Measurements from ENCODE around the gene TBX21. TPM values are rescaled to one million over a fixed set of nuclear protein-coding genes. Genes with fewer than 3 reads are reported as not detected.
A peak's percentile ranks its signal among the peaks of the same experiment; 100 is the strongest.

The TBX21 gene
- polyA plus RNA-seq, 4 donors = 0.07 to 0.45 (median 0.29) TPM

DNA sequence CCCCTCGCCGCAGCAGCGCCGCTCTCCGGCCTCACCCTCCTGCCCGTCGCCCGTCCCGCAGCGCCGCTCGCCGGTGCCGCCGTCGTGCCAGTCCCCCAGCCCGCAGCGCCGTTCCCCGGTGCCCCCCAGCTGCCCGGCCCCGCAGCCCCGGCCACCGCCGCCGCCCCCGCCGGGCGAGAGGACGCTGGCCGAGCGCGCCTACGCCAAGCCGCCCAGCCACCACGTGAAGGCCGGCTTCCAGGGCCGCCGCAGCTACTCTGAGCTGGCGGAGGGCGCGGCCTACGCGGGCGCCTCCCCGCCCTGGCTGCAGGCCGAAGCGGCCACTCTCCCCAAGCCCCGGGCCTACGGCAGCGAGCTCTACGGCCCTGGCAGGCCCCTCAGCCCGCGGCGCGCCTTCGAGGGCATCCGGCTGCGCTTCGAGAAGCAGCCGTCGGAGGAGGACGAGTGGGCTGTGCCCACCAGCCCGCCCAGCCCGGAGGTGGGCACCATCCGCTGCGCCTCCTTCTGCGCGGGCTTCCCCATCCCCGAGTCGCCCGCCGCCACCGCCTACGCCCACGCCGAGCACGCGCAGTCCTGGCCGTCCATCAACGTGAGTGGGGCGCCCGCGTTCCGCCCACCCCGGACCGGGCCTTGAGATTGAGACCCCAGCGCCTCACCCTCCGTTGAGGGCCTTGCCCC is 24.0 kb upstream of the TBX21 start:
- peaks cover 0 to 25% (median 0%) of the 10 kb centered on the region in 3 donors for H3K27me3 ChIP-seq (ENCODE audit: control insufficient read depth in 3 of 3, insufficient read depth in 3 of 3, low read length in 3 of 3)
- H3K27ac ChIP-seq (ENCODE audit: low read depth in 1 of 3, low read length in 2 of 3) = no peak overlapping the region
- DNase-seq = peak in 1 of 2 donors; percentile 52
- FAIRE-seq = no peak
- peaks cover 0 to 3% (median 0%) of the 10 kb centered on the region in 3 donors for H3K4me1 ChIP-seq (ENCODE audit: control insufficient read depth in 3 of 3, insufficient read depth in 2 of 3, low read depth in 1 of 3, low read length in 2 of 3)
- peak overlapping the region in 1 of 3 donors; percentile 27 for H3K4me3 ChIP-seq (ENCODE audit: low read depth in 1 of 3, low read length in 3 of 3)
- no peaks in the 10 kb centered on the region for H3K9me3 ChIP-seq (ENCODE audit: control insufficient read depth in 2 of 2, insufficient read depth in 1 of 2, low read depth in 1 of 2, low read length in 1 of 2)
- 49 to 67% (median 55%) methylated on average over 55 to 89 of the region's 89 CpGs for WGBS, 3 donors
- H3K36me3 ChIP-seq (ENCODE audit: control insufficient read depth in 3 of 3, insufficient read depth in 2 of 3, low read depth in 1 of 3, low read length in 3 of 3) = peaks cover 0 to 36% (median 0%) of the 10 kb centered on the region in 3 donors

DNA sequence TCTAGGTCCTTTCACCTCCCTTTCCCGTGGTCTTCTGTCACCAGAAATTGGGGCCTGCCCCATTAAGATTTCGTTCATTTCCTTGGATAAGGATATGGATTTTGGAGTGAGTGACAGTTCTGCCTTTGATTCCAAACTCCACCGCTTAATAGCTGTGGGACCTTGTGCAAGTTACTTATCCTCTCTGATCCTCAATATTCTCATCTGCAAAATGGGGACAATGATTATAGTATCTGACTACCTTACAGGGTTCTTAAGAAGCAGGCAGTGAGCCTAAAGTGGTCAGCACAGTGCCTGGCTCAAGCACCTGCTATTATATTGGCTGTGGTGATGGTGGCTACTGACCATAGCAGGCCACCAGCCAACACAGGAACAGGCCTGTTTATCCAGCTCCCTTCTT is 23.4 kb upstream of the TBX21 start:
- no peaks in the 10 kb centered on the region for H3K9me3 ChIP-seq (ENCODE audit: control insufficient read depth in 2 of 2, insufficient read depth in 1 of 2, low read depth in 1 of 2, low read length in 1 of 2)

DNA sequence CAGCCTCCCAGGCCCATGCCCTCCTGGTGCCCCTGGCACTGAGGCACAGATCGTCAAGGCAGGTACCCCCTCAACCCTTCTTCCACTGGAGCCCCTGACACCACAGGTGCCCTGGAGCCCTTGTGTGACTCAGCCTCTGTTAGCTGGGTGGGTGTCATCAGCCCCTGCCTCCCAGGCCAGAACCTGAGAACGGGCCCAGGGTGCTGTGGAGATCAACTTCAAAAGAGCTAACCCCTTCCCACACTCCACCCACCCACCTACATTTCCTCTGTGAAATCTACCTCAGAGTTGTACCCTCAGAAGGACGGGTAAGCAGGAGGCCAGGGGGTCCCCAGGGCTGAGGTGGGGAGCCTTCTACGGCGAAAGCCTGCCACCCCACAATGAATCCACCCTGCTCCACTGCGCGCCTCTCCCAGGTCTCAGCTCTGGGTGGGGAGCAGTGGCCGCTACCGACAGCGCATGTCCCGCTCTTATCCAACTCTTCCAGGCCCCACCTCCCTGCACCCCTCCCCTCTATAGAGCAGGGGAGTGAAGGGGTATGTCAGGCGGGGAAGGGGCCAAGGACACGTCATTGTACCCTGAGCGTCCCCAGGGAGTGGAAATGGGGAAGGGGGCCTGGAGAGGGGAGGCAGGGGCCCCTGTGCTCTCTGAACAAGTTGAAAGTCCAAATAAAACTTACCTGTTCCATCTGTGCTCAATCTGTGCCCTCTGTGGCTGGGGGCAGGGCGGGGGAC is 21.5 kb upstream of the TBX21 start:
- peaks cover 0 to 24% (median 0%) of the 10 kb centered on the region in 3 donors for H3K36me3 ChIP-seq (ENCODE audit: control insufficient read depth in 3 of 3, insufficient read depth in 2 of 3, low read depth in 1 of 3, low read length in 3 of 3)
- FAIRE-seq = no peak
- DNase-seq = no peak
- no peak overlapping the region for H3K4me3 ChIP-seq (ENCODE audit: low read depth in 1 of 3, low read length in 3 of 3)
- H3K4me1 ChIP-seq (ENCODE audit: control insufficient read depth in 3 of 3, insufficient read depth in 2 of 3, low read depth in 1 of 3, low read length in 2 of 3) = peaks cover 0 to 3% (median 0%) of the 10 kb centered on the region in 3 donors
- 91 to 94% (median 94%) methylated on average over 15 of the region's 15 CpGs for WGBS, 3 donors
- H3K27me3 ChIP-seq (ENCODE audit: control insufficient read depth in 3 of 3, insufficient read depth in 3 of 3, low read length in 3 of 3) = peaks cover 0 to 28% (median 0%) of the 10 kb centered on the region in 3 donors
- no peak overlapping the region for H3K27ac ChIP-seq (ENCODE audit: low read depth in 1 of 3, low read length in 2 of 3)
- no peaks in the 10 kb centered on the region for H3K9me3 ChIP-seq (ENCODE audit: control insufficient read depth in 2 of 2, insufficient read depth in 1 of 2, low read depth in 1 of 2, low read length in 1 of 2)

More for the DNA sequence above, 23.4 kb upstream of the TBX21 start:
- H3K27ac ChIP-seq (ENCODE audit: low read depth in 1 of 3, low read length in 2 of 3) = no peak overlapping the region
- H3K4me1 ChIP-seq (ENCODE audit: control insufficient read depth in 3 of 3, insufficient read depth in 2 of 3, low read depth in 1 of 3, low read length in 2 of 3) = peaks cover 0 to 3% (median 0%) of the 10 kb centered on the region in 3 donors
- no peak for DNase-seq
- FAIRE-seq = no peak
- WGBS, 3 donors = 84 to 93% (median 89%) methylated on average over 3 of the region's 3 CpGs
- peaks cover 0 to 25% (median 0%) of the 10 kb centered on the region in 3 donors for H3K27me3 ChIP-seq (ENCODE audit: control insufficient read depth in 3 of 3, insufficient read depth in 3 of 3, low read length in 3 of 3)
- peaks cover 0 to 35% (median 0%) of the 10 kb centered on the region in 3 donors for H3K36me3 ChIP-seq (ENCODE audit: control insufficient read depth in 3 of 3, insufficient read depth in 2 of 3, low read depth in 1 of 3, low read length in 3 of 3)
- H3K4me3 ChIP-seq (ENCODE audit: low read depth in 1 of 3, low read length in 3 of 3) = no peak overlapping the region

DNA sequence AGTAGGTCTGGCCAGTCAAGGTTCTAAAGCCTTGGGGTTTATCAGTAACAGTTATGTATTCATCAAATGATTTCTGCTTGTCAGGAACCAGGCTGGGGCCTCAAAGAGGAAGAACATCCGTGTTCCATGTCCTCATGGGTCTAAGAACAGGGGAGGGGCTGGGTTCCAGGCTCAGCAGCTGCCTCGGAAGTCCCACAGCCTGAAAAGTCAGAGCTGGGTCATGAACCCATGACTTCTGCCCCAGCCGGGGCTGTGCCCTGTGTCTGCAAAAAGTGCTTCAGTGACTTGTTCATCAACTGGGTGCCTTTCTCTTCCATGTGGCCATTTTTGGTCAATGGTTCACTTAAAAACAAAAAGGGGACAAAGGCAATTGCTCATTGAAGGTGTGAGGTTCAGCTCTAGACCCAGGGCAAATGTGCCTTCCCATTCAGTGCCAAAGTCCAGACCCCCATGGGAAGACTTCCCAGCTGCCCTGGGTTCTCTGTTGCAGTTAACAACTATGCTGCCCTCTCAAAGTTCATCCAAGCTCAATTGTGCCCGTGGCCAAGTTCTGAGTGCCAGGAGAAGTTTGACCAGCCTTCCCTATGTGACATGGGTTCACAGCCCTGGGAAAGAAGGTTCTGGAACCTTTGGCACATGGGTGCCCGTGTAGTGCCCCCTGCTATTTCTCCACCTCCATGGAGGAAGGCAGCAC is 20.6 kb upstream of the TBX21 start:
- no peaks in the 10 kb centered on the region for H3K9me3 ChIP-seq (ENCODE audit: control insufficient read depth in 2 of 2, insufficient read depth in 1 of 2, low read depth in 1 of 2, low read length in 1 of 2)
- no peak overlapping the region for H3K4me3 ChIP-seq (ENCODE audit: low read depth in 1 of 3, low read length in 3 of 3)
- H3K4me1 ChIP-seq (ENCODE audit: control insufficient read depth in 3 of 3, insufficient read depth in 2 of 3, low read depth in 1 of 3, low read length in 2 of 3) = peaks cover 0 to under 1% (median 0%) of the 10 kb centered on the region in 3 donors
- H3K27me3 ChIP-seq (ENCODE audit: control insufficient read depth in 3 of 3, insufficient read depth in 3 of 3, low read length in 3 of 3) = peaks cover 0 to 27% (median 0%) of the 10 kb centered on the region in 3 donors
- DNase-seq (no peak), FAIRE-seq (no peak)
- peaks cover 0 to 20% (median 0%) of the 10 kb centered on the region in 3 donors for H3K36me3 ChIP-seq (ENCODE audit: control insufficient read depth in 3 of 3, insufficient read depth in 2 of 3, low read depth in 1 of 3, low read length in 3 of 3)
- 41 to 56% (median 41%) methylated on average over 5 of the region's 5 CpGs for WGBS, 3 donors
- no peak overlapping the region for H3K27ac ChIP-seq (ENCODE audit: low read depth in 1 of 3, low read length in 2 of 3)

DNA sequence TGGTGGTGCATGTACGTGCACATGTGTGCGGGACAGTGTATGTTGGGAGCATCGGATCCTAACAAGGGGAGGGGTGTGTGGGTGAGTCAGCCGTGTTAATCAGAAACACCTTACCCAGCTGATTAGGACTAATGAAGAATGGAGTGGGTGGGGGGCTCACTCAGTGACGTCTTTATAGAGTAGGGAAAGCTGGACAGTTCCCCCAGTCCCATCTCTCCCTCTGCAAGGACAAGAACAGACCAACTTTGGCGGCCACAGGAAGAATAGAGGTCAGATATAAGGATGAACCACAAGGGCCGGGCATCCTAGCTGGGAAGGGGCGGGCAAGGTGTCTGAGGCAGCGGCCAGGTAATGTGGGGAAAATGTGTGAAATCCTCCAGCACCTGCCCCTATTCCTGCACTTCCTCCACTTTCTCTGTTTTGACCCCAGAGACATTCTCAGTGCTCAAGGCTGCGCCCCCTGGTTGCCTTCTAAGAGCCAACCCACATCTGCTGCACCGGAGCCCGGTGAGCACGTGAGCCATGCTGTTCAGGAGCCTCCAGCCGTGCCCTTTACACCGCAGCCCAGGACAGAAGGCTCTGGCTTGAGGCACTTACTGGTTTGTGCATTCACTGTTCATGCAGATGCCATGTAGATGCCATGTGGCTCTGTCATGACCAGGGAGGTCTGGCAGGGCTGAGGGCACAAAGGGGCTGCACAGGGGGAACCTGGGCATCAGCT is 18.9 kb upstream of the TBX21 start:
- no peak for FAIRE-seq
- 26 to 45% (median 41%) methylated on average over 15 of the region's 15 CpGs for WGBS, 3 donors
- no peak overlapping the region for H3K4me3 ChIP-seq (ENCODE audit: low read depth in 1 of 3, low read length in 3 of 3)
- peaks cover 0 to 33% (median 0%) of the 10 kb centered on the region in 3 donors for H3K27me3 ChIP-seq (ENCODE audit: control insufficient read depth in 3 of 3, insufficient read depth in 3 of 3, low read length in 3 of 3)
- no peaks in the 10 kb centered on the region for H3K4me1 ChIP-seq (ENCODE audit: control insufficient read depth in 3 of 3, insufficient read depth in 2 of 3, low read depth in 1 of 3, low read length in 2 of 3)
- H3K36me3 ChIP-seq (ENCODE audit: control insufficient read depth in 3 of 3, insufficient read depth in 2 of 3, low read depth in 1 of 3, low read length in 3 of 3) = peaks cover 0 to 17% (median 0%) of the 10 kb centered on the region in 3 donors
- H3K9me3 ChIP-seq (ENCODE audit: control insufficient read depth in 2 of 2, insufficient read depth in 1 of 2, low read depth in 1 of 2, low read length in 1 of 2) = no peaks in the 10 kb centered on the region
- DNase-seq = peak in 1 of 2 donors; percentile 30
- H3K27ac ChIP-seq (ENCODE audit: low read depth in 1 of 3, low read length in 2 of 3) = no peak overlapping the region

DNA sequence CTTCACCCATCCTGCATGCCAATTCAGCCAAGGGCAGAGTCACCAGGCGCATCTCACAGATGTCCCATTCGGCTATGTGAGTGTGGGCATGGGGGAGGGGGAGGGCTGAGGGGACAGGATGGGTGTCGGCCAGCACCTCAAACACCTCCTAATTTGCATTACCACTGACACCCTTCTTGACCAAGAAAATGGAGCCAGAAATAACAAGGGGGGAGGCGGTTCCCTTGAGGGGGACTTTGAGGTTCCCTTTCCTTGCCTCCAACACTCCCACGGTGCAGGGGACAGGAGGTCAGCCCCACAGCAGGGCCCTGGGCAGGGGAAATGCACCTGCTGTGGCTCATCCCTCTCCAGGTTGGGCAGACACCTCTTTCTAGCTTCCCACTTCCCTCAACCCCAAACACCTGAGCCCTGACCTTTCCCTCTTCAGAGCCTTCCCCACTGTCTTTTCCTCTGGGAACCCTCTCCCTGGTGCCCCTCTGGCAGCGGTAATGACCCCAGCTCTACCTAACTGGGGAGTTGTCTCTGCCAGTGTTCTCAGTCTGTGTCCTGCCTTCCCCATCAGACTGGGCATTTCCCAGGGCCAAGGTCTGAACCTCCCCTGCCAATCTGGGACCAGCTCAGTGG is 18.2 kb upstream of the TBX21 start:
- DNase-seq (no peak), FAIRE-seq (no peak)

DNA sequence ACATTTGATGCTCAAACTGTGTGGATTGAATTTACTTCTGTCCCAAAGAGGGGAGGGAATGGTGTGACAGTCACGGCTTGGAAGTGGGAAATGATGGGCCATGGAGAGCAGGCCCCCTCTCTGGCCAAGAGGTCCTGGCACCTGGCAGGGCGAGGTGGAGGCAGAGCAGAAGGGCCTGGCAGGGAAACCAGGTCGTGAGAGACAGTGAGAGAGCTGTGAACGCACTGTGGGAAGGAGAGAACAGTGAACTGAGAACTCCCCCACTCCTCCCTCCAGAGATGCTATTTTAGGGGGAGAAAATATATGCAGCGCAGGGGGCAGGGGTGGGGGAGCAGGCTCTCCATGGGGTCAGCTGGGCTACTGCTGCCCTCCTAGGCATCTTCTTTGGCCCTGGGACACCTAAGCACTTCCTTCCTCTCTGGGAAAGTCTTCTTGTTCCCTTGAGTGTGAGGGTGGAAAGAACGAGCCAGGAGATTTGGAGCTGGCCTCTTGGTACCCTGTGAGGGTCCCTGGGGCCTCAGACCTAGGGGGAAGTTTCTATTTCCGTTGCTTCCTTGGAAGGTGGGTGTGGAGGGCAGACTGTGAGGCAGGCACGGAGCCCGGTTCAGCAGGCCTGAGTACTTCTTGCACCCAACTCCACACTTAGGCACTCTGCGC is 17.2 kb upstream of the TBX21 start:
- WGBS, 3 donors = 73 to 77% (median 75%) methylated on average over 10 of the region's 10 CpGs
- no peak for FAIRE-seq
- H3K36me3 ChIP-seq (ENCODE audit: control insufficient read depth in 3 of 3, insufficient read depth in 2 of 3, low read depth in 1 of 3, low read length in 3 of 3) = peaks cover 0 to 9% (median 0%) of the 10 kb centered on the region in 3 donors
- DNase-seq = no peak
- no peaks in the 10 kb centered on the region for H3K4me1 ChIP-seq (ENCODE audit: control insufficient read depth in 3 of 3, insufficient read depth in 2 of 3, low read depth in 1 of 3, low read length in 2 of 3)
- H3K4me3 ChIP-seq (ENCODE audit: low read depth in 1 of 3, low read length in 3 of 3) = no peak overlapping the region
- H3K9me3 ChIP-seq (ENCODE audit: control insufficient read depth in 2 of 2, insufficient read depth in 1 of 2, low read depth in 1 of 2, low read length in 1 of 2) = peaks cover 0 to 3% of the 10 kb centered on the region in 2 donors
- peaks cover 0 to 49% (median 8%) of the 10 kb centered on the region in 3 donors for H3K27me3 ChIP-seq (ENCODE audit: control insufficient read depth in 3 of 3, insufficient read depth in 3 of 3, low read length in 3 of 3)
- no peak overlapping the region for H3K27ac ChIP-seq (ENCODE audit: low read depth in 1 of 3, low read length in 2 of 3)

More for the DNA sequence above, 18.2 kb upstream of the TBX21 start:
- H3K27me3 ChIP-seq (ENCODE audit: control insufficient read depth in 3 of 3, insufficient read depth in 3 of 3, low read length in 3 of 3) = peaks cover 0 to 40% (median 1%) of the 10 kb centered on the region in 3 donors
- H3K4me3 ChIP-seq (ENCODE audit: low read depth in 1 of 3, low read length in 3 of 3) = no peak overlapping the region
- H3K36me3 ChIP-seq (ENCODE audit: control insufficient read depth in 3 of 3, insufficient read depth in 2 of 3, low read depth in 1 of 3, low read length in 3 of 3) = peaks cover 0 to 17% (median 0%) of the 10 kb centered on the region in 3 donors
- WGBS, 3 donors = 65 to 68% (median 67%) methylated on average over 6 of the region's 6 CpGs
- no peak overlapping the region for H3K27ac ChIP-seq (ENCODE audit: low read depth in 1 of 3, low read length in 2 of 3)
- no peaks in the 10 kb centered on the region for H3K9me3 ChIP-seq (ENCODE audit: control insufficient read depth in 2 of 2, insufficient read depth in 1 of 2, low read depth in 1 of 2, low read length in 1 of 2)
- H3K4me1 ChIP-seq (ENCODE audit: control insufficient read depth in 3 of 3, insufficient read depth in 2 of 3, low read depth in 1 of 3, low read length in 2 of 3) = no peaks in the 10 kb centered on the region
